Smooth muscle cell of the pulmonary artery (primary cell): ENCODE measurements around the gene KIRREL2. TPM values are rescaled to one million over a fixed set of nuclear protein-coding genes. Genes with fewer than 3 reads are reported as not detected.

Experiments used
- total RNA-seq: library from RNA; depleted of rRNA; stranded (reverse); fragments of >200 nt; gene quantifications from 2 replicates; pipeline ENCODE4 v1.2.3, GENCODE V29; 2014

KIRREL2 gene
- total RNA-seq = not detected in 2 replicates

DNA sequence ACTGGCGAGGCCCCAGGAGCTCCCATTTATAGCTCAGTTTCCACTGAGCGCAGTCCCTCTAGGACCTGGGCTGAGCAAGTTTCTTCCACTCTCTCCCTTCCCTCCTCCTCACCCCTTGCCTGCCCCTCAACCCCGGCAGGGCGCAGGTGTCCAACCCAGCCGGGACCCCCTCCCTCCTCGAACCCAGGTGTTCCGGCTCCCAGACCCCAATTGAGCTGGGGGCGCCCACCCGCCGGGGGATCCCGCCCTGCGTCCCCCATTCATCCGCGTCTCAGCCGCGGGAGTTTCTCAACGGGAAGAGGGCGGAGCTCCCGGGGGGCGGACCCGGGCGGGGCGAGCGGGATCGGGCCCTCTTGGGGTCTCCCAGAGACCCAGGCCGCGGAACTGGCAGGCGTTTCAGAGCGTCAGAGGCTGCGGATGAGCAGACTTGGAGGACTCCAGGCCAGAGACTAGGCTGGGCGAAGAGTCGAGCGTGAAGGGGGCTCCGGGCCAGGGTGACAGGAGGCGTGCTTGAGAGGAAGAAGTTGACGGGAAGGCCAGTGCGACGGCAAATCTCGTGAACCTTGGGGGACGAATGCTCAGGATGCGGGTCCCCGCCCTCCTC lies at the start of gene KIRREL2:
KIRREL2 (plus strand) TSS at position 366 of the 604 bp plus-strand sequence; CDS start at position 575, 209 bp downstream.

DNA sequence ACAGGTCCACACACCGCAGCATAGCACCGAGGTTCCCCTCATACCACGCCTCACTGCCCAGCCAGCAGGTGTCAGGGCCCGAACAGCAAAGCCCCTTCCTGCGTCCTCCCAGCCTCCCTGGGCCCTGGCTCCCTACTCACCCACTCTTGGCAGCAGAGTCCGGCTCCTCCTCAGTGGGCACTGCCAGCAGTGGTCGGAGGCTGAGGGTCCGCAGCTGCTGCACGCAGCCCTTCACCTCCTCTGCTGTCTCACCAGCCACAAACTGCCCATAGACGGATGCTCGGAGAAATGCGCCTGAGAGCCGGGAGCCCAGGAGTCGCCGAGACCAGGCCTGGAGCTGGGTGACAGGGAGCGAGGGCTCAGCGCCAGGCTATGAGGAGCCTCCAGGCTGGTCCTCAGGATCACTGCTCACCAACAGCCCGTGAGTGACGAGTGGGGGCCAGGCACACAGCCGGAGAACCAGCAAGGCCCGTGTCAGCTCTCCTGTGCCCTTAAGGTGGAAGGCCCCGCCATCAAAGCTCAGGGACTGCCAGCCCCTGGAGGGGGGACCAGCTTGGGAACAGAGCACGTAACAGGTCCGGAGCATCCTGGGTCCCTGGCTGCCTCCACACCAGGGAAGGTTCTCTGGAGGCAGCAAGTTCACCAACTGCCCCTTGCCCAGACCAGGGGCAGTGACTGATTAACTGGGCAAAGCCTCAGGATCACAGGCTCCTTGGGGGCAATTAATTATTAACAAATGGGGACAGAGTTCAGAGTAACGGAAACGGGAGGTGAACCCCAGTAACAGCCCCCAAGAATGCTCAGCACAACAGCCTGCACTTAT lies 44.3 kb upstream of the KIRREL2 start, which contains the start of gene PRODH2:
PRODH2 (minus strand) TSS at position 626 of the 823 bp plus-strand sequence; CDS start at position 586, 40 bp downstream.

DNA sequence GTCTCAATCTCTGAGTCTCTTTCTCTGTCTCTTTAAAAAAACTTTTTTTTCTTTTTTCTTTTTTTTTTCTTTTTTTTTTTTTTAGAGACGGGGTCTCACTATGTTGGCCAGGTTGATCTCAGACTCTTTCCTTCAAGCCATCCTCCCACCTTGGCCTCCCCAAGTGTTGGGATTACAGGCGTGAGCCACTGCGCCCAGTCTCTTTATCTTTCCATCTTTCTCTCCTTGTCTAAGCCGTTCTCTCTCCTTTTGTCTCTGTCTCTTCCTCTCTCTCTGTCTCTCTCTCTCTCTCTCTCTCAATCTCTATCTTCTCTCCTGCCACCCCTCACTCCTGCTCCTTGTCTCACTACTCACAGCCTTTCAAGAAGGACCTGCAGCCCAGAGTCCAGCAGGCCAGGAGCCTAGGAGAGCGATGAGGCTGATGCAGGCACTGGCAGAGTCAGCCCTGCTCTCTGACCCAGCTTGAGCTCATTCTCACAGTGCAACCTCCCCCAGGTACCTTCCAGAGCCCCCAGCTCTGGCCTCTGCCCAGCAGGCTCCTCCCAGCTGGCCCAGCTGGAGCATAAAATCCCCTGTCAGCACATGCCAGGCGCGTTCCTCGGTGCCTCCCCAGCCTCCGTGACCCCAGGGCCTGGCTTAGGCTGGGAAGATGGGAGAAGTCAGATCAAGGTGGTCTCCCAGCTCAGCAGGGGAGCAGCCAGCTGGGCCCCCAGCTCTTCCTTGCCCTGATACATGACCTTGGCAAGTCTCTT lies 4.5 kb upstream of the KIRREL2 start, which contains the start of gene NPHS1:
NPHS1 (minus strand) TSS at position 476 of the 752 bp plus-strand sequence. CDS start 667 bp downstream, outside the sequence.

DNA sequence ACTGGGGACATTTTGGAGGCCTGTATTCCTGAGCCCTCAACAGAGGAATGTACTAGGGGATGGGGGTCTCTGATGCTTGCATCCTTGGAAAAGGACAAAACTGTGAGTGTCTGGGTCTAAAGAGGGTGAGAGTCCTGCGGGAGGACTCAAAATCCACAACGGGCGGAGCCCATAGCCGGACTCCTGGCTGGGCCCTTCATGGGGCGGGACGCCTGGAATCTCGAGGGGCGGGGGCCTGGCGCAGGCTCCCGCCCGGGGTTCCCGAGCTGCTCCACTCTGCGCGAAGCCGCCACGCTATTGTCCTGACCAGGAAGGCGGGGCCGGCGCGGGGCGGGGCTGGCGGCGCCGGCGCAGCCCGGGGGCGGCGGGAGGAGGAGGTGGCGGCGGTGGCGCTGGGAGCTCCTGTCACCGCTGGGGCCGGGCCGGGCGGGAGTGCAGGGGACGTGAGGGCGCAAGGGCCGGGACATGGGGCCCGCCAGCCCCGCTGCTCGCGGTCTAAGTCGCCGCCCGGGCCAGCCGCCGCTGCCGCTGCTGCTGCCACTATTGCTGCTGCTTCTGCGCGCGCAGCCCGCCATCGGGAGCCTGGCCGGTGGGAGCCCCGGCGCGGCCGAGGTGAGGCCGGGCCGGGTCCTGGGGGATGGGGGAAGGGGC lies 11.6 kb downstream of the KIRREL2 start, which contains the start of gene APLP1:
APLP1 (plus strand) TSS at position 403 of the 651 bp plus-strand sequence; CDS start at position 466, 63 bp downstream.

DNA sequence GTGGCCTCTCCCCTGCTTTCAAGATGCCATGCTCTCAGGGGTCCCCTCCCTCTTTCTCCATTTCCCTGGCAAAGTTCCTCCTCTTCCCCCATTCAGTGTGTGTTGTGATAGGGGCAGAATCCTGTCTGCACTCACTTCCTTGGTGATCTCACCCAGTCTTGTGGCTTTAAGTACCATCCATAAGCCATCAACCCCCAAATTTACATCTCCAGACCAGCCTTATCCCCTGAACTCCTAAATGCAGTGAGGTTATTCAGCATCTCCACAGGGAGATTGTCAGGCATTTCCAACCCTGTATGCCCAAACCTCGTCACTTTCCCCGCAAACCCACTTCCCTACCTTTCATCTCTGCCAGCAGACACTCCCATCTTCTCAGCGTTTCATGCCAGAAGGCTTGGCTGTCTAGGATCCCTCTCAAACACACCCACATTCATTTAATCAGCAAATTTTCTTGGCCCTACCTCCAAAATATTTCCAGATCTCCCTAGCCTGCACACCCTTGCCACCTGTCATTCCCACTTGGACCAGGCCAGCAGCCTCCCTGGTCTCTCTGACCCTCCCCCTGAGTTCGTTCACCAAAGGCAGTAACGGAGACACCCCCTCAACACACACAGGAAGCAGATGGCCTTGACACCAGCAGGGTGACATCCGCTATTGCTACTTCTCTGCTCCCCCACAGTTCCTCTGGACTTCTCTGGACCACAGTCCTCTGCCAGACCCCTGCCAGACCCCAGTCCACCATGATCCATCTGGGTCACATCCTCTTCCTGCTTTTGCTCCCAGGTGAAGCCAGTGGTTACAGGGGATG lies 45.3 kb downstream of the KIRREL2 start, which contains the start of gene HCST:
HCST (plus strand) TSS at position 676 of the 808 bp plus-strand sequence; CDS start at position 741, 65 bp downstream.

DNA sequence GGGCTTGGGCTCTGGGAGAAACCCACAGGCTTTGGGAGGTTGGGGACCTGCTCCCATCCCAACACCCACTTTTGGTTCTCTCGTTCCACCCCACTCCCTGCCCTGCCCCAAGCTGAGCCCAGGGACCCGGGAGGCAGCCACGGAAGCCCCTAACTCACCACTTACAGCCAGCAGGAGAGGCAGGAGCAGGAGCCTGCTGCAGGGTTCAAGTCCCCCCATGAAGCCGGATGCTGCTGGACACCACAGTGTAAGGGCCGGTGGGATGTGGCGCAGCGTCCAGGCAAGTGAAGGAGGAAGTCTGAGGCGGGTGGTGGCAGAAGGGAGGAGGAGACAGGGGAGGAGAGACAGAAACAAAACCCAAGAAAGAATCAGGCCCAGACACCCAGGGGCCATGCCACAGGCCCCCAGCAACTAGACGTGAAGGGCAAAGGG lies 51.3 kb downstream of the KIRREL2 start, which contains the start of gene TYROBP:
TYROBP (minus strand) TSS at position 286 of the 432 bp plus-strand sequence; CDS start at position 219, 67 bp downstream.

Other genes starting within 250 kb of the KIRREL2 start
- 5.6 and 7.4 TPM in 2 replicates for gene HAUS5, start 244.2 kb upstream of the KIRREL2 start, total RNA-seq
- gene RBM42, start 227.9 kb upstream of the KIRREL2 start, total RNA-seq = 33.4 and 35.7 TPM in 2 replicates
- 0.13 TPM in 1 of 2 replicates, not detected in the other for gene ETV2, start 215.2 kb upstream of the KIRREL2 start, total RNA-seq
- 188 and 222 TPM in 2 replicates for gene COX6B1, start 208.6 kb upstream of the KIRREL2 start, total RNA-seq
- gene UPK1A, start 190.4 kb upstream of the KIRREL2 start, total RNA-seq = 0.10 and 0.13 TPM in 2 replicates
- gene ZBTB32, start 152.4 kb upstream of the KIRREL2 start, total RNA-seq = not detected in 2 replicates
- gene KMT2B, start 138.9 kb upstream of the KIRREL2 start, total RNA-seq = 10.3 and 15.1 TPM in 2 replicates
- gene IGFLR1, start 114.5 kb upstream of the KIRREL2 start, total RNA-seq = 0.73 and 0.85 TPM in 2 replicates
- 6.1 and 8.9 TPM in 2 replicates for gene U2AF1L4, start 111.5 kb upstream of the KIRREL2 start, total RNA-seq
- 12.4 and 17.2 TPM in 2 replicates for gene PSENEN, start 111.3 kb upstream of the KIRREL2 start, total RNA-seq
- 9.0 and 10.0 TPM in 2 replicates for gene LIN37, start 108.3 kb upstream of the KIRREL2 start, total RNA-seq
- gene HSPB6, start 99.9 kb upstream of the KIRREL2 start, total RNA-seq = 106 and 161 TPM in 2 replicates
- 5.4 and 6.3 TPM in 2 replicates for gene PROSER3, start 98.7 kb upstream of the KIRREL2 start, total RNA-seq
- gene ARHGAP33, start 81.3 kb upstream of the KIRREL2 start, total RNA-seq = 3.1 and 5.5 TPM in 2 replicates
- not detected in 2 replicates for gene PRODH2, start 44.1 kb upstream of the KIRREL2 start, total RNA-seq
- not detected in 2 replicates for gene NPHS1, start 4.4 kb upstream of the KIRREL2 start, total RNA-seq
- 23.2 and 28.9 TPM in 2 replicates for gene APLP1, start 11.7 kb downstream of the KIRREL2 start, total RNA-seq
- 2.5 and 5.2 TPM in 2 replicates for gene NFKBID, start 43.6 kb downstream of the KIRREL2 start, total RNA-seq
- gene HCST, start 45.6 kb downstream of the KIRREL2 start, total RNA-seq = 0.46 and 1.2 TPM in 2 replicates
- gene TYROBP, start 51.4 kb downstream of the KIRREL2 start, total RNA-seq = not detected in 2 replicates
- gene LRFN3, start 79.5 kb downstream of the KIRREL2 start, total RNA-seq = 5.1 and 7.1 TPM in 2 replicates
- gene SDHAF1, start 138.3 kb downstream of the KIRREL2 start, total RNA-seq = 7.7 and 8.0 TPM in 2 replicates
- 0.13 and 0.20 TPM in 2 replicates for gene SYNE4, start 151.9 kb downstream of the KIRREL2 start, total RNA-seq
- 12.6 and 18.2 TPM in 2 replicates for gene ALKBH6, start 157.3 kb downstream of the KIRREL2 start, total RNA-seq
- 31.5 and 42.9 TPM in 2 replicates for gene CLIP3, start 176.0 kb downstream of the KIRREL2 start, total RNA-seq
- 3.3 and 5.5 TPM in 2 replicates for gene THAP8, start 197.4 kb downstream of the KIRREL2 start, total RNA-seq
- 1.7 and 2.3 TPM in 2 replicates for gene WDR62, start 198.0 kb downstream of the KIRREL2 start, total RNA-seq